Medulla oblongata (tissue), 1 donor: ENCODE data around the gene GSDME.
"Not testable (repeated sequence)": the region's sequence is repeated elsewhere in the genome, so short reads cannot be mapped to it uniquely, and the experiment has no call there.

Experiments used
- DNase-seq: peaks from one replicate; pipeline ENCODE4 v3.0.0-alpha.2; 2015; ENCODE audit errors: extremely low spot score

Gene GSDME

GRCh38 chr7:24757353-24758275 is at the start of gene GSDME:
TSS of gene GSDME (minus strand) at chr7:24757464. CDS start at chr7:24749774, 7,690 bp downstream.
- peak; percentile 65 for DNase-seq

DNA sequence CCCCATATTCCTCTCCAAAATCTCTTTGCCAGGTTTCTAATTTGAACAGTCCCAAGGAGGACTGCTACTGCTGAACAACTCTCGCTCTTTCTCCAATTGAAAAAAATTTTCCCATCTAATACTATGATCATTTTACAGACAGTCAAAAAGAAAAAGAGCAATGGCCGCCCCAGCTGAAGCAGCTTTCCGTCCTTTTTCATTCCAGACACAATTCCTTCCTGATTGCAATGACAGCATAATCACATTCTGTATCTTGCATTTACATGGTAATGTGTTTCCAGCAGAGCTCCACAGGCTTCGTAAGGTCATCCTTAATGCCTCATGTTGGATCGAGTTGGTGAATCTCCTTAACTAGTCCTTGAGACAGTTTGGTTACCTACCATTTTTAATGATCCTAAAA is 45.0 kb upstream of the GSDME start:
- no peak for DNase-seq

GRCh38 chr7:24801883-24802282 is 44.6 kb upstream of the GSDME start:
- DNase-seq = no peak

DNA sequence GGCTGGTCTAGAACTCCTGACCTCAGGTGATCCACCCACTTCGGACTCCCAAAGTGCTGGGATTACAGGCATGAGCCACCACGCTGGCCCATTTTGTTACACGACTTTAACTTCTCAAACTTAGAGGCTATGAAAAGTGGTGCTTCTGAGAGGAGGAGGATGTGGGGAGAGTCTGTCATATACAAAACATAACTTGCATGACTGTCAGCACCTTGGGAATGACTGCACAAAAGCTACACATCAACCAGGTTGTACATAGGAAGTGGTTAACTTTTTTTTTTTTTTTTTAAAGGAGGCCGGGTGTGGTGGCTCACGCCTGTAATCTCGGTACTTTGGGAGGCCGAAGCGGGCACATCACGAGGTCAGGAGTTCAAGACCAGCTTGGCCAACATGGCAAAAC is 43.4 kb upstream of the GSDME start:
- DNase-seq = no peak

DNA sequence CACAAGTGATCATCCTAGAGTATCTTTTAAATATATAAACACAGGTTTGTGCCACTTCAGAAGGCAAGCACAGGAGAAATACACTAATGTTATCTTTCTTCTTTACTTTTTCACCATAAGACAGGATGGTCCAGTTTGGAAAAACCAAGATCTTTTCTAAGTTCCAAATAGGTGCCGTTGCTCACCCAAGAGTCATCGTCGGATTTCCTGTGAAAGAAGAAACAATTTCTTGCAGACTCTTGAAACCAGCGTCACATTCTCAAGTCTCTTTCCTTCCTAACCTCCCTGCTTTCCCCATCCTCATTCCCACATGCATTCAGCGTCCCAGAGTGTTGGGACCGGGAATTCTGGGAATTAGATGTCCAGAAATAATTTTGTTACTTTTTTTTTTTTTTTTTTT is 42.8 kb upstream of the GSDME start:
- no peak for DNase-seq

GRCh38 chr7:24799506-24799905 is 42.2 kb upstream of the GSDME start:
- no peak for DNase-seq

GRCh38 chr7:24798261-24798660 is 41.0 kb upstream of the GSDME start:
- DNase-seq = no peak

- no peak for DNase-seq
Measured at GRCh38 chr7:24797270-24797669, 40.0 kb upstream of the GSDME start.

- no peak for DNase-seq
Measured at GRCh38 chr7:24795407-24795767, 38.1 kb upstream of the GSDME start.

- DNase-seq = not testable (repeated sequence)
Measured at GRCh38 chr7:24794751-24795406, 37.6 kb upstream of the GSDME start.

DNA sequence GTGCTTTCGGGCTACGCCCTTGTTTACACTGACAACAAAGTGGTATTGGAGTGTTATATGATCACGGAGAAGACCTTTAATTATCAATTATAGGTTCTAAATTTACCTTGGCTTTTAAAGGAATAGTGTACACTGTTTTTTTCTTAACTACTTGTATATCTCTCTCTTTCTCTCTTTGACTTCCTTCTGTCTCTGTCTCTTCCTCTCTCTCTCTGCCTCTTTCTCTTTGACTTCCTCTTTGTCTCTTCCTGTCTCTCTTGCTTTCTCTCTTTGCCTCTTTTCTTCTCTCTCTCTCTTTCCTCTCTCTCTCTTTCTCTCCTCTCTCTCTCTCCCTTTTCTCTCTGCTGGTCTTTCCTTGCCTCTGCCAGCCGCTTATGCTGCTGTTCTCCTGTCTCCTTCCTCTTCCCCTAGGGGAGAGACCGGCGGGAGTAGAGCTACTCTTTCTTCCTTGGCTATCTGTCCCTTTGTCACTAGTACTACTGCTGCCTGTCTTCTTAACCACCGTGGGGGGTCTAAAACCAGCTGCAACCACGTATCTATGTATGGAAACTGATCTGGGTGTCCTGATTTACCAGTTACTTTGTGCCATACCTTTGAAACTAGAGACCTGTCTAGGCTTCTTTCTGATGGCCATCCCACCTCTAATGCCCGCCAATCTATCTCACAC is 36.9 kb upstream of the GSDME start:
- no peak for DNase-seq

GRCh38 chr7:24788961-24789576 is 31.8 kb upstream of the GSDME start:
- DNase-seq = no peak

- DNase-seq = no peak
Measured at GRCh38 chr7:24788075-24788474, 30.8 kb upstream of the GSDME start.

- DNase-seq = peak; percentile 73
Measured at GRCh38 chr7:24786941-24787340, 29.7 kb upstream of the GSDME start.

GRCh38 chr7:24786306-24786705 is 29.0 kb upstream of the GSDME start:
- no peak for DNase-seq

- no peak for DNase-seq
Measured at GRCh38 chr7:24784277-24784676, 27.0 kb upstream of the GSDME start.

- no peak for DNase-seq
Measured at GRCh38 chr7:24783698-24784097, 26.4 kb upstream of the GSDME start.

- DNase-seq = peak; percentile 85
Measured at GRCh38 chr7:24781106-24781505, 23.8 kb upstream of the GSDME start.

DNA sequence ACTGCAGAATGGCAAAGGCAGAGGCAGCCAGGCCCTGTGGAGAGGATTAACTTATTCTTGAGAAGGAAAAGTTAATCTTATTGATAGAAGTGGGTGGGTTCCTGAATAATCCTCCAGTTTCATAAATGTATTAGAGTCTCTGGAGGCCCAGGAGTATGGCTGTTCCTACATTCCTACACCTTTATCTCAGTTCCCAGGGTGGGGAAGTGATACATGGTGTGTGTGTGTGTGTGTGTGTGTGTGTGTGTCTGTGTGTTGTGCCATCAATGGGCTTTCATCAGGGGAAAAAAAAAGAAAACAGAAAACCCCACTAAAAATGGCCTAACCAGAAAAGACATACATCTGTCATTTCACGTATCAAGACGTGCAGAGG is 22.0 kb upstream of the GSDME start:
- no peak for DNase-seq

GRCh38 chr7:24778543-24779282 is 21.4 kb upstream of the GSDME start:
- DNase-seq = peak; percentile 83

DNA sequence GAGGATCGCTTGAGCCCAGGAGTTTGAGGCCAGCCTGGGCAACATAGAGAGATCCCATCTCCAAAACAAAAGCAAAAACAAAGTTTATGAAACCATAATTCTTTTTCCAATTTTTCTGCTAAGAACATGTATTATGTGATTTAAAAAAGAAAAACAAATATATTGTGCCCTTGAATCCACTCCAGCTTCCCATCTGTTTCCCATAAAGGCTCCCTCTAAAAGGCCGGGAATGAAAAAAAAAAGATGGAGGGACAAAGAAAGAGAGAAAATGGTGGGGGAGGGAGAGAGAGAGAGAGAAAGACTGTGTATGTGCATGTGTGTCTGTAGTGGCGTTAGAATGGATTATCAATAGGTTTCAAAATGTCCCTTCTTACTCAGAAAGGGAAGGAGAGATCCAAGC is 20.5 kb upstream of the GSDME start:
- no peak for DNase-seq

GRCh38 chr7:24773646-24774045 is 16.4 kb upstream of the GSDME start:
- DNase-seq = no peak
